IPS-11a (cell line): ENCODE data around the gene IMPDH1.

Experiments used
- H3K4me3 ChIP-seq: one replicate; pipeline ENCODE4 v1.5.1; 2013; ENCODE audit warnings: low read depth, low read length, control low read depth

IMPDH1 gene

GRCh38 chr7:128435327-128435686 lies 25.5 kb upstream of the IMPDH1 start:
- no peak overlapping the region for H3K4me3 ChIP-seq

- H3K4me3 ChIP-seq: no peak overlapping the region
These were observed 24.9 kb upstream of the IMPDH1 start for GRCh38 chr7:128434413-128435326.

- H3K4me3 ChIP-seq: no peak overlapping the region
These were observed 22.0 kb upstream of the IMPDH1 start for GRCh38 chr7:128431754-128432153.

GRCh38 chr7:128431221-128431620 lies 21.4 kb upstream of the IMPDH1 start:
- H3K4me3 ChIP-seq: no peak overlapping the region

- no peak overlapping the region for H3K4me3 ChIP-seq
These were observed 20.4 kb upstream of the IMPDH1 start for GRCh38 chr7:128430207-128430606.

GRCh38 chr7:128427289-128427891 lies 17.6 kb upstream of the IMPDH1 start:
- H3K4me3 ChIP-seq: no peak overlapping the region

- no peak overlapping the region for H3K4me3 ChIP-seq
These were observed 16.1 kb upstream of the IMPDH1 start for GRCh38 chr7:128425850-128426249.

- H3K4me3 ChIP-seq: no peak overlapping the region
These were observed 15.0 kb upstream of the IMPDH1 start for GRCh38 chr7:128424686-128425275.

- no peak overlapping the region for H3K4me3 ChIP-seq
These were observed 13.1 kb upstream of the IMPDH1 start for GRCh38 chr7:128422842-128423241.

- no peak overlapping the region for H3K4me3 ChIP-seq
These were observed 12.3 kb upstream of the IMPDH1 start for GRCh38 chr7:128422037-128422436.

GRCh38 chr7:128421384-128421783 lies 11.6 kb upstream of the IMPDH1 start:
- no peak overlapping the region for H3K4me3 ChIP-seq

GRCh38 chr7:128420773-128421172 lies 11.0 kb upstream of the IMPDH1 start:
- no peak overlapping the region for H3K4me3 ChIP-seq

GRCh38 chr7:128419257-128419656 lies 9.5 kb upstream of the IMPDH1 start:
- H3K4me3 ChIP-seq: no peak overlapping the region

- H3K4me3 ChIP-seq: no peak overlapping the region
These were observed 7.3 kb upstream of the IMPDH1 start for GRCh38 chr7:128417071-128417470.

- H3K4me3 ChIP-seq: no peak overlapping the region
These were observed 5.5 kb upstream of the IMPDH1 start for GRCh38 chr7:128415217-128415785.

- H3K4me3 ChIP-seq: peak overlapping the region; percentile 24
These were observed 620 bp upstream of the IMPDH1 start for GRCh38 chr7:128410451-128410753.

- peak overlapping the region; percentile 53 for H3K4me3 ChIP-seq
These were observed 830 bp downstream of the IMPDH1 start for GRCh38 chr7:128408709-128409595.

- H3K4me3 ChIP-seq: no peak overlapping the region
These were observed 1.8 kb downstream of the IMPDH1 start for GRCh38 chr7:128407751-128408708.

- H3K4me3 ChIP-seq: no peak overlapping the region
These were observed 2.6 kb downstream of the IMPDH1 start for GRCh38 chr7:128407233-128407589.
